T-helper 2 cell (primary cell): Measurements from ENCODE around the gene CCDC171.
A peak's percentile ranks its signal among the peaks of the same experiment; 100 is the strongest.

Experiments
- DNase-seq, 5 experiments: peaks; one replicate each; pipeline versions ENCODE4 v3.0.0 to v3.0.0-alpha.2; 2012 to 2022

Gene CCDC171

DNA sequence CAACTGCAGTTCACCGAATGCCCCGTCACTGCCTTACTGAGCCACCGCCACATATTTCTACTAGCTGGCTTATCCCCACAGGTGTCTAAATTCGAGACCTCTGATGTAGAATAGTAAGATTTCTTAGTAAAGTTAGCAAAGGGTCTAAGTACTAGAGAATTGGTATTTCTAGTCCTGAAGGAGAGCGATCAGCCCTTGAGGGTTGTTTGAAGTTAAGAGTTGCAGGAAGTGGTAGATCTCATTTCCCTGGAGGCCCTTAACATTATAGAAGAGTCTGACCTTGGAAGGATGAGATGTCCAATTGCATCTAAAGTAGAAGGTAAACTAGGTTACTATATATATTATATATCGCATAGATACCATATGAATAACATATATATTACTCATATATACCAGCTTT is 451.8 kb downstream of the CCDC171 start:
- DNase-seq = no peak

GRCh38 chr9:16010221-16010620 is 457.4 kb downstream of the CCDC171 start:
- DNase-seq = no peak

DNA sequence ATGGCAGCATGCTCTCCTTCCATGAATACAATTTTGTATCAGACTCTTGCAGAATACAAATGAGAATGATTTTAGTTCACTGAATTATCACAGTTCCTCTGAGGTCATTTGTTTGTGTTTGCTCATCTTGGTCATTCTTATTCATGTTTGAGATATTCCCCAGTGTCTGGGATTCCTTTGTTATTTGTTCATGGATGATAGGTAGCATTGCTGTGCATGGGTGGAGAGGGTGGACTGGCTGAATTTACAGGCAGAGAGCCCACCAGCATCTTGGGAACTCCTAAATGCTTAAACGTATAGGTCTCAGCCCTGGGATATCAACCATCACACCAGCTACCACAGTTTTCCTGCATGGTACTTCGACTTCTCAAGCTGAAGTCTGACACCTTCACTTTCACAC is 459.8 kb downstream of the CCDC171 start:
- no peak for DNase-seq

- no peak for DNase-seq
Observed at GRCh38 chr9:16013366-16013765, 460.5 kb downstream of the CCDC171 start.

DNA sequence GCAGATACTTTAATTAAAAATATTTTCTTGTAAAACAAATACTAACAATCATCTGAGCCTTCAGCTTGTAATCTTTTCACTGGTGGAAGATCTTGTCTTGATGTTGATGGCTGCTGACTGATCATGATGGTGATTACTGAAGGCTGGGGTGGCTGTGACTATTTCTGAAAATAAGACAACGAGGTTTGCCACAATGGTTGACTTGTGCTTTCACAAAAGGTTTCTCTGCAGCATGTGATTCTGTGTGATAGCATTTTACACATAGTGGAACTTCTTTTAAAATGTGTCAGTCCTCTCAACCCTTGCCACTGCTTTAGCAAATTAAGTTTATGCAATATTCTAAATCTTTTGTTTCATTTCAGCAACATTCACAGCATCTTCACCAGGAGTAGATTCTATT is 461.0 kb downstream of the CCDC171 start:
- peak in 1 of 5 experiments; percentile 31 for DNase-seq

- DNase-seq = no peak
Observed at GRCh38 chr9:16022228-16022627, 469.4 kb downstream of the CCDC171 start.

- DNase-seq = no peak
Observed at GRCh38 chr9:16023446-16023845, 470.6 kb downstream of the CCDC171 start.
